Stimulated activated CD4-positive, alpha-beta T cell treated with anti-CD3 and anti-CD28 coated beads, Interleukin-1b, Interleukin-23, amount 100 ng/mL, for 48 hours (primary cell): ENCODE data around the gene KRTAP10-3.
"Not testable (repeated sequence)": the region's sequence is repeated elsewhere in the genome, so short reads cannot be mapped to it uniquely, and the experiment has no call there.

Experiments used
- DNase-seq: peaks from one replicate; pipeline ENCODE4 v3.0.0-alpha.2; 2020

The KRTAP10-3 gene

GRCh38 chr21:44569861-44570517, 11.4 kb upstream of the KRTAP10-3 start:
- no peak for DNase-seq

- DNase-seq, result no peak
Observed at GRCh38 chr21:44568667-44569556, 10.3 kb upstream of the KRTAP10-3 start.

- no peak for DNase-seq
Observed at GRCh38 chr21:44568261-44568660, 9.7 kb upstream of the KRTAP10-3 start.

- DNase-seq, result no peak
Observed at GRCh38 chr21:44567481-44568171, 9.0 kb upstream of the KRTAP10-3 start.

GRCh38 chr21:44566403-44566802, 7.8 kb upstream of the KRTAP10-3 start:
- DNase-seq, result no peak

- no peak for DNase-seq
Observed at GRCh38 chr21:44564886-44565598, 6.4 kb upstream of the KRTAP10-3 start.

GRCh38 chr21:44564099-44564498, 5.5 kb upstream of the KRTAP10-3 start:
- no peak for DNase-seq

GRCh38 chr21:44558329-44558675, 293 bp downstream of the KRTAP10-3 start:
- not testable (repeated sequence) for DNase-seq

GRCh38 chr21:44557491-44558328, 885 bp downstream of the KRTAP10-3 start:
- DNase-seq, result no peak

GRCh38 chr21:44556879-44557278, 1.7 kb downstream of the KRTAP10-3 start:
- DNase-seq, result no peak

- DNase-seq, result no peak
Observed at GRCh38 chr21:44555200-44555875, 3.3 kb downstream of the KRTAP10-3 start.

- no peak for DNase-seq
Observed at GRCh38 chr21:44552681-44553080, 5.9 kb downstream of the KRTAP10-3 start.

GRCh38 chr21:44552136-44552535, 6.5 kb downstream of the KRTAP10-3 start:
- DNase-seq, result no peak

- no peak for DNase-seq
Observed at GRCh38 chr21:44551340-44551961, 7.1 kb downstream of the KRTAP10-3 start, which contains the start of gene KRTAP10-2. Gene KRTAP10-2 (minus strand): TSS chr21:44551505. CDS start chr21:44551458, 47 bp downstream.

GRCh38 chr21:44550807-44551206, 7.8 kb downstream of the KRTAP10-3 start:
- no peak for DNase-seq

GRCh38 chr21:44550285-44550684, 8.3 kb downstream of the KRTAP10-3 start:
- not testable (repeated sequence) for DNase-seq

GRCh38 chr21:44549525-44550211, 8.9 kb downstream of the KRTAP10-3 start:
- DNase-seq, result no peak

GRCh38 chr21:44548922-44549321, 9.7 kb downstream of the KRTAP10-3 start:
- DNase-seq, result no peak

GRCh38 chr21:44548381-44548780, 10.2 kb downstream of the KRTAP10-3 start:
- no peak for DNase-seq

- DNase-seq, result no peak
Observed at GRCh38 chr21:44547656-44548331, 10.8 kb downstream of the KRTAP10-3 start.
